ENCODE results near the gene ADGRG2. TPM values are rescaled to one million over a fixed set of nuclear protein-coding genes. Genes with fewer than 3 reads are reported as not detected.

The ADGRG2 gene
- total and polyA plus RNA-seq, 10 donors, result 1.8 to 3.0 (median 1.9) TPM

DNA sequence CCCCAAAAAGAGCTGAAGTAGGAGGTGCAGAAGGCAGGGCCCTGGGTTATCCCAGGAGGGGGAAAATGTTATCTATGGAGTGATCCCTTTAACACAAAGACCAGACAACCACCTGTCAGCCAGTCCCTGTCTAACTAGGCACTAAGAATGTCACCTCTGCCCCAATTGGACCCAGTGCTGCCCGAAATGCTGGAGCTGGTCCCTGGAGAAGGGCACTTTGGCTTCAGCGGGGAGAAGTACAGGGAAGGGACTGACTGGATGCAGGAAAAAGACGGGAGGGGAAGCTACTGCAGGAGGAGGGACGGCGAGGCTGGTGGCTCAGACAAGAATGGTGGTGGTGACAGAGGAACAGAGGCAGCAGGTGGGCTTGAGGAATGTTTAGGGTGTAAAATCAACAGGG lies 155.6 kb downstream of the ADGRG2 start:
- Histone ChIP-seq H3K4me3 (no peak overlapping the region), H3K4me1 (no peaks in the 10 kb centered on the region), H3K9me3 (peaks cover 0 to 4% (median 0%) of the 10 kb centered on the region in 8 donors), H3K36me3 (no peaks in the 10 kb centered on the region), H3K27me3 (replicated peaks in 1 of 7) (no peaks in the 10 kb centered on the region), H3K27ac (no peak overlapping the region)
- 71 to 95% (median 90%) methylated on average over 5 of the region's 5 CpGs for WGBS, 5 donors
- no peak for TF ChIP-seq POLR2AphosphoS5 (IDR thresholded peaks at IDR 0.05)
- TF ChIP-seq, protein P1, sequence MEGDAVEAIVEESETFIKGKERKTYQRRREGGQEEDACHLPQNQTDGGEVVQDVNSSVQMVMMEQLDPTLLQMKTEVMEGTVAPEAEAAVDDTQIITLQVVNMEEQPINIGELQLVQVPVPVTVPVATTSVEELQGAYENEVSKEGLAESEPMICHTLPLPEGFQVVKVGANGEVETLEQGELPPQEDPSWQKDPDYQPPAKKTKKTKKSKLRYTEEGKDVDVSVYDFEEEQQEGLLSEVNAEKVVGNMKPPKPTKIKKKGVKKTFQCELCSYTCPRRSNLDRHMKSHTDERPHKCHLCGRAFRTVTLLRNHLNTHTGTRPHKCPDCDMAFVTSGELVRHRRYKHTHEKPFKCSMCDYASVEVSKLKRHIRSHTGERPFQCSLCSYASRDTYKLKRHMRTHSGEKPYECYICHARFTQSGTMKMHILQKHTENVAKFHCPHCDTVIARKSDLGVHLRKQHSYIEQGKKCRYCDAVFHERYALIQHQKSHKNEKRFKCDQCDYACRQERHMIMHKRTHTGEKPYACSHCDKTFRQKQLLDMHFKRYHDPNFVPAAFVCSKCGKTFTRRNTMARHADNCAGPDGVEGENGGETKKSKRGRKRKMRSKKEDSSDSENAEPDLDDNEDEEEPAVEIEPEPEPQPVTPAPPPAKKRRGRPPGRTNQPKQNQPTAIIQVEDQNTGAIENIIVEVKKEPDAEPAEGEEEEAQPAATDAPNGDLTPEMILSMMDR (IDR thresholded peaks at IDR 0.05 in 8 of 11, conservative IDR thresholded peaks at IDR 0.05 in 3 of 11), result no peak
- no peak for TF ChIP-seq POLR2A (IDR thresholded peaks at IDR 0.05)
- DNase-seq, result no peak
- intact Hi-C loops (cut with DNase I; ENCODE audit: low total_unique reads), result no loop called here

DNA sequence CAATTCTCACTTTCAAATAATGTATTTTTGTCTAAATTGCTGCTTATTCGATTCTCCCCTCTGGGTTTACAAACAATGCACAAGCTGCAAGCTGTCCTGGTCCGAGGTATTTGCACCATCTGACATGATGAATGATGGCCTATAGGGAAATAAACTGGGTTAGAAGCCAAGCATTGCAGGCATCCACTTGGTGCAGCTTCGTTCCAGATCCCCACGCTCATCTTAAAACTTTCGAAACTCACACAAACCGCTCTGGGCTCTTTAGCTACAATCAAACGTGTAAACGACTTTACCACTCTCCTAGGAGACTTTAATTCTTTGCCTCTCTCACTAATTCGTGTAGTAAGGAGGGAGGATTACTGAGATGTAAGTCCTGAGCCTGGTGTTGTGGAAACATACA lies 157.4 kb downstream of the ADGRG2 start:
- H3K36me3 ChIP-seq, result no peaks in the 10 kb centered on the region
- intact Hi-C loops (cut with DNase I; ENCODE audit: low total_unique reads), result no loop called here

DNA sequence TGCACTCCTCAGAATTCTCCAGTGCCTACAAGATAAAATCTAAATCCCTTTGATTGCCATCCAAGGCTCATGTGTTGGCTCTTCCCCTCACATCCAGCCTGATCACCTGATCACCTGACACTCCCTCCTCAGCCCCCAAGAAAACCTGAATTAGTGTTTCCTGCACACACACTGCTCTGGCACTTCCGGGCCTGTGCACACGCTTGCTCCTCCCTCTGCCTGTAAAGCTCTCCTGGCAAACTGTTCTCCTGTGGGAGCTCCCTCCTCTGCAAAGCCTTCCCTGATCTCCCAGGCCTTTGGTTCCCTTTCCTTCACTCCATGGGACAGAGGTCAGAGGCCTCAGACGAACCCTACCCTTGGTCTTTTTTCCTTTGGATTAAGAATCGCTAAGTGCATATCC lies 158.2 kb downstream of the ADGRG2 start:
- peaks cover 0 to 8% (median 0%) of the 10 kb centered on the region in 6 donors for H3K4me1 ChIP-seq
- no peaks in the 10 kb centered on the region for H3K9me3 ChIP-seq
- no peaks in the 10 kb centered on the region for H3K36me3 ChIP-seq
- no peak for DNase-seq
- no peaks in the 10 kb centered on the region for H3K27me3 ChIP-seq (replicated peaks in 1 of 7)
- no peak overlapping the region for H3K27ac ChIP-seq
- no peak overlapping the region for H3K4me3 ChIP-seq
- 51 to 78% (median 62%) methylated on average over 4 of the region's 4 CpGs for WGBS, 5 donors
- TF ChIP-seq POLR2AphosphoS5 (IDR thresholded peaks at IDR 0.05), result no peak
- TF ChIP-seq POLR2A (IDR thresholded peaks at IDR 0.05), result no peak
- TF ChIP-seq, protein P1 (IDR thresholded peaks at IDR 0.05 in 8 of 11, conservative IDR thresholded peaks at IDR 0.05 in 3 of 11), result no peak
- intact Hi-C loops (cut with DNase I; ENCODE audit: low total_unique reads), result no loop called here

More for the DNA sequence above, 157.4 kb downstream of the ADGRG2 start:
- no peak overlapping the region for H3K4me3 ChIP-seq
- no peaks in the 10 kb centered on the region for H3K27me3 ChIP-seq (replicated peaks in 1 of 7)
- WGBS, 5 donors, result 65 to 86% (median 71%) methylated on average over 9 of the region's 9 CpGs
- DNase-seq, result no peak
- peaks cover 0 to 8% (median 0%) of the 10 kb centered on the region in 6 donors for H3K4me1 ChIP-seq
- H3K27ac ChIP-seq, result no peak overlapping the region
- no peaks in the 10 kb centered on the region for H3K9me3 ChIP-seq
- no peak for TF ChIP-seq POLR2AphosphoS5 (IDR thresholded peaks at IDR 0.05)
- no peak for TF ChIP-seq POLR2A (IDR thresholded peaks at IDR 0.05)
- TF ChIP-seq, protein P1 (IDR thresholded peaks at IDR 0.05 in 8 of 11, conservative IDR thresholded peaks at IDR 0.05 in 3 of 11), result no peak

DNA sequence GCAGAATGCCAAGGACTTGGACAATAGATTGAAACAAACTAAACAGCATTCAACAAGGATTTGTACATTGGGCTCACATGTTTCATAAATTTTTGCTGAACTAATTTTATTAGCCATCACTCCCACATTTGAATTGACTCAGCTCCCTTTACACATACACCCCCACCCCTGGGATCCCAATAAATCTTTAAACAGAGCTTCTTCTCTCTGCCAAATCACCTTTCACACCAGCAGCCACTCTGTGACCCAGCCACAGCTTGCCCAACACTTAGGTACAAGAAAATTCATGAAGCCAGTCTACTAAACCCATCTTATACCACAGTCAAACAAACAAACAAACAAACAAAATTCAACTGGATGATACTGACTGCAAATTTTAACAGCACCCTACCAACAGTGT lies 159.9 kb downstream of the ADGRG2 start:
- H3K36me3 ChIP-seq, result no peaks in the 10 kb centered on the region
- H3K27me3 ChIP-seq (replicated peaks in 1 of 7), result no peaks in the 10 kb centered on the region
- peak overlapping the region in 6 of 8 donors; percentile 4 to 80 (median 66) for H3K27ac ChIP-seq
- intact Hi-C loops (cut with DNase I; ENCODE audit: low total_unique reads), result no loop called here
- no peak overlapping the region for H3K4me3 ChIP-seq
- no peaks in the 10 kb centered on the region for H3K9me3 ChIP-seq
- DNase-seq, result no peak
- peaks cover 0 to 8% (median 0%) of the 10 kb centered on the region in 6 donors for H3K4me1 ChIP-seq
- TF ChIP-seq POLR2AphosphoS5 (IDR thresholded peaks at IDR 0.05), result no peak
- TF ChIP-seq POLR2A (IDR thresholded peaks at IDR 0.05), result no peak
- TF ChIP-seq, protein P1 (IDR thresholded peaks at IDR 0.05 in 8 of 11, conservative IDR thresholded peaks at IDR 0.05 in 3 of 11), result no peak

Data from spleen (tissue), 11 donors.